HEK293T (cell line): ENCODE data around the gene GNA14.

Experiments used
- FOXA1 ChIP-seq: fragments of 450-650 bp; IDR thresholded peaks from 2 replicates; pipeline ENCODE4 v1.6.1; 2016; ENCODE audit warnings: mild to moderate bottlenecking
- SP1 ChIP-seq: fragments of 450-650 bp; IDR thresholded peaks from 2 replicates; pipeline ENCODE4 v1.6.1; 2017

DNA sequence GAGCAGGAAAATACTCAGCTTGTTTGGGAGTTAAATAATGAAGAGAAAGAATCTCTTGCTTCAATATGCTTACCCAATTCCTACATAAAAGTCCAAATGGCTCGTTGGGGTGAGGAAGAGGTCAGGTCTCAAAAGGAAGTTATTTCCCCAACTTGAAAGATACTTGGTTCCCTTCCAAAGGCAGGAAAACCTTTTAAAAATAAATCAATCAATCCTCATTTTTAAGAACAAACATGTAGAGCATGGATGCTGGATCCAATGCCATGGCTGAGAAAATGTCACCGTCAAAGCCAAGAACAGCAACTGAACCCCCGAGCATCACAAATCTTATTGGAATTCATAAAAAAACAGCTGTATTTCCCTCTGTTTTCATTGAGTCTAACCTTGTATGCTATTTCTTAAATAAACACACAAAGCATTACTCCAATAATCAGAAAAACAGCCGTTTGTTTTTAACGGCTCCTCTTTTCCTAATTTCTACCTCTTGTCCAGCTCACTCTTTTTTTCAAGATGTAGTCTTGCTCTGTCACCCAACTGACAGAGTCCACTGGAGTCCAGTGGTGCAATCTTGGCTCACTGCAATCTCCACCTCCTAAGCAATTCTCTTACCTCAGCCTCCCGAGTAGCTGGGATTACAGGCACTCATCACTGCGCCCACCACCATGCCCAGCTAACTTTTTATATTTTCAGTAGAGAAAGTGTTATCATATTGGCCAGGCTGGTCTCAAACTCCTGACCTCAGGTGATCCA, 140.7 kb downstream of the GNA14 start:
- TF ChIP-seq SP1 (no peak), FOXA1 (no peak)
